HG03064 (cell line): ENCODE measurements around the gene RELA.
A peak's percentile ranks its signal among the peaks of the same experiment; 100 is the strongest.
"Not testable (repeated sequence)": the region's sequence is repeated elsewhere in the genome, so short reads cannot be mapped to it uniquely, and the experiment has no call there.

ENCODE experiments used
- ATAC-seq: cut with Tn5 transposase; IDR thresholded peaks from one replicate; pipeline ENCODE4 v1.9.1; 2021; ENCODE audit warnings: low read depth; ENCODE audit not compliant: unreplicated experiment

RELA gene

GRCh38 chr11:65662799-65663638 lies at the start of gene RELA:
Gene RELA (minus strand): TSS chr11:65662916. CDS start chr11:65662832, 84 bp downstream.
- ATAC-seq, result peak; percentile 72

GRCh38 chr11:65711785-65712632 lies 49.3 kb upstream of the RELA start, which contains the start of gene KAT5:
Gene KAT5 (plus strand): TSS chr11:65712252. CDS start chr11:65712268, 16 bp downstream.
- peak; percentile 63 for ATAC-seq

- ATAC-seq, result no peak
Measured at GRCh38 chr11:65710421-65710820, 47.7 kb upstream of the RELA start.

- ATAC-seq, result no peak
Measured at GRCh38 chr11:65709661-65710060, 46.9 kb upstream of the RELA start.

GRCh38 chr11:65708451-65708850 lies 45.7 kb upstream of the RELA start:
- ATAC-seq, result no peak

- ATAC-seq, result not testable (repeated sequence)
Measured at GRCh38 chr11:65707002-65707401, 44.3 kb upstream of the RELA start.

- not testable (repeated sequence) for ATAC-seq
Measured at GRCh38 chr11:65706303-65706763, 43.6 kb upstream of the RELA start.

GRCh38 chr11:65703846-65704245 lies 41.1 kb upstream of the RELA start:
- no peak for ATAC-seq

- no peak for ATAC-seq
Measured at GRCh38 chr11:65701686-65702085, 39.0 kb upstream of the RELA start.

GRCh38 chr11:65700399-65700798 lies 37.7 kb upstream of the RELA start:
- no peak for ATAC-seq

GRCh38 chr11:65699306-65699705 lies 36.6 kb upstream of the RELA start:
- no peak for ATAC-seq

GRCh38 chr11:65698205-65698604 lies 35.5 kb upstream of the RELA start:
- ATAC-seq, result no peak

GRCh38 chr11:65696802-65697552 lies 34.3 kb upstream of the RELA start:
- no peak for ATAC-seq

GRCh38 chr11:65695459-65696241 lies 32.9 kb upstream of the RELA start:
- ATAC-seq, result no peak

GRCh38 chr11:65692367-65692766 lies 29.7 kb upstream of the RELA start:
- no peak for ATAC-seq

GRCh38 chr11:65691847-65692246 lies 29.1 kb upstream of the RELA start:
- ATAC-seq, result not testable (repeated sequence)

GRCh38 chr11:65685981-65686380 lies 23.3 kb upstream of the RELA start:
- ATAC-seq, result no peak

GRCh38 chr11:65683480-65683879 lies 20.8 kb upstream of the RELA start:
- ATAC-seq, result not testable (repeated sequence)

GRCh38 chr11:65680192-65680743 lies 17.6 kb upstream of the RELA start:
- no peak for ATAC-seq
